Prostate gland (tissue), 2 donors: Measurements from ENCODE around the gene MYH15.

Experiments
- CTCF ChIP-seq, 4 experiments: fragments of 200-600 bp in 2 of 4; fragments of 450-650 bp in 2 of 4; sonication (generic) in 2 of 4; IDR thresholded peaks; 1 replicate in 3 of 4; 2 replicates in 1 of 4; pipeline ENCODE4 v1.5.1; 2016 to 2019; ENCODE audit warnings: antibody characterized with exemption in 4 of 4, mild to moderate bottlenecking in 2 of 4, moderate library complexity in 2 of 4
- POLR2A ChIP-seq: fragments of 450-650 bp; IDR thresholded peaks from one replicate; pipeline ENCODE4 v1.6.1; 2016; ENCODE audit warnings: antibody characterized with exemption, mild to moderate bottlenecking
- POLR2AphosphoS5 ChIP-seq: sonication (generic); formaldehyde crosslinking; IDR thresholded peaks from one replicate; pipeline ENCODE4 v1.6.1; 2017; ENCODE audit warnings: antibody characterized with exemption

- no peak for TF ChIP-seq CTCF (IDR thresholded peaks at IDR 0.05)
- TF ChIP-seq POLR2A = no peak
- no peak for TF ChIP-seq POLR2AphosphoS5
These were observed 133.0 kb downstream of the MYH15 start for GRCh38 chr3:108377384-108377783.
